ENCODE results near the gene KCNJ5. TPM values are rescaled to one million over a fixed set of nuclear protein-coding genes. Genes with fewer than 3 reads are reported as not detected.

Gene KCNJ5
- total RNA-seq, 1 experiment from 2014 or later, result 0.22 TPM

DNA sequence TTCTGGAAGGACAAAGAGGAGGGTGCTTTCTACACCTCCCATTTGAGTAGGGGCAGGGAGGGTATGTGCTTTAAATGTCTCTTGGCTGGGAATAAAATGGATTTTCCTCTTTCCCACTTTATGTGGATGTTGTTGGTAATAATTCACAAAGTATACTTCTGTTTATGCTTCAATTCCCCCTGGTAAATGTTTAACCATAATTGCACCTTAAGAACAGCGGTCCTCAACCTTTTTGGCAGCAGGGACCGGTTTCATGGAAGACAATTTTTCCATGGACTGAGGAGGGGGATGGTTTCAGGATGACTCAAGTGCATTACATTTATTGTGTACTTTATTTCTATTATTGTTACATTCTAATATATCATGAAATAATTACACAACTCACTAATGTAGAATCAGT lies 55.5 kb downstream of the KCNJ5 start:
- Mint-ChIP-seq H3K27me3 (ENCODE audit: low read depth) (peaks cover 13% of the 10 kb centered on the region), H3K27ac (no peak overlapping the region), H3K9me3 (no peaks in the 10 kb centered on the region), H3K4me1 (no peaks in the 10 kb centered on the region), H3K36me3 (no peaks in the 10 kb centered on the region), H3K4me3 (no peak overlapping the region)
- ChIA-PET POLR2A (no interaction called here), CTCF (no interaction called here)
- no peak for TF ChIP-seq SP1 (CRISPR knock-in tag; conservative IDR thresholded peaks at IDR 0.05)
- TF ChIP-seq, protein P1, sequence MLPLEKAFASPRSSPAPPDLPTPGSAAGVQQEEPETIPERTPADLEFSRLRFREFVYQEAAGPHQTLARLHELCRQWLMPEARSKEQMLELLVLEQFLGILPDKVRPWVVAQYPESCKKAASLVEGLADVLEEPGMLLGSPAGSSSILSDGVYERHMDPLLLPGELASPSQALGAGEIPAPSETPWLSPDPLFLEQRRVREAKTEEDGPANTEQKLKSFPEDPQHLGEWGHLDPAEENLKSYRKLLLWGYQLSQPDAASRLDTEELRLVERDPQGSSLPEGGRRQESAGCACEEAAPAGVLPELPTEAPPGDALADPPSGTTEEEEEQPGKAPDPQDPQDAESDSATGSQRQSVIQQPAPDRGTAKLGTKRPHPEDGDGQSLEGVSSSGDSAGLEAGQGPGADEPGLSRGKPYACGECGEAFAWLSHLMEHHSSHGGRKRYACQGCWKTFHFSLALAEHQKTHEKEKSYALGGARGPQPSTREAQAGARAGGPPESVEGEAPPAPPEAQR (CRISPR knock-in tag; IDR thresholded peaks at IDR 0.05), result no peak
- TF ChIP-seq JUN (CRISPR knock-in tag; IDR thresholded peaks at IDR 0.05), result no peak
- DNase-seq (ENCODE audit: low spot score) (no peak), ATAC-seq (no peak)

DNA sequence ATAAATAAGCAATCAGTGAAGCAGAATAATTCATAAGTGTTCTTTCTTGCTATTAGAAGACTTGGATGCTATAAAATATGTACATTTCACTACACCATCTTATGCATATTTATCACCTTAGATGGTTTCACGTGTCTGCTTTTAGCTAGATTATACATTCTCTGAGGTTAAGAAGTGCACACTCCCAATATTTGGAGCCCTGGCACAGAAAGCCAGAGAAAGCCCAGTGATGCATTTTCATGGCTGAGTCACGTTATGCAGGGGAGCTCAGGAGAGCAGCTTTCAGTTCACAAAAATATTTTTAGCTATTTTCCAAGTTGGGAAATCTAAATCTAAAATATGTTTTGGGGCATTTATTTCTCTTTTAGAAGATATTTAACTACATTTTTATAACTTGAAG lies 56.6 kb downstream of the KCNJ5 start:
- Mint-ChIP-seq H3K27me3 (ENCODE audit: low read depth) (peaks cover 13% of the 10 kb centered on the region), H3K9me3 (no peaks in the 10 kb centered on the region), H3K4me1 (no peaks in the 10 kb centered on the region), H3K4me3 (no peak overlapping the region), H3K36me3 (no peaks in the 10 kb centered on the region), H3K27ac (no peak overlapping the region)
- ChIA-PET CTCF (interaction anchor here (1.1 to 3.3 kb wide), 9 partner anchors 9 to 76 kb away, joined by 3 to 100 read pairs (median 10); no protein-coding TSS in a partner anchor), POLR2A (no interaction called here)
- no peak for DNase-seq (ENCODE audit: low spot score)
- TF ChIP-seq, protein P2, sequence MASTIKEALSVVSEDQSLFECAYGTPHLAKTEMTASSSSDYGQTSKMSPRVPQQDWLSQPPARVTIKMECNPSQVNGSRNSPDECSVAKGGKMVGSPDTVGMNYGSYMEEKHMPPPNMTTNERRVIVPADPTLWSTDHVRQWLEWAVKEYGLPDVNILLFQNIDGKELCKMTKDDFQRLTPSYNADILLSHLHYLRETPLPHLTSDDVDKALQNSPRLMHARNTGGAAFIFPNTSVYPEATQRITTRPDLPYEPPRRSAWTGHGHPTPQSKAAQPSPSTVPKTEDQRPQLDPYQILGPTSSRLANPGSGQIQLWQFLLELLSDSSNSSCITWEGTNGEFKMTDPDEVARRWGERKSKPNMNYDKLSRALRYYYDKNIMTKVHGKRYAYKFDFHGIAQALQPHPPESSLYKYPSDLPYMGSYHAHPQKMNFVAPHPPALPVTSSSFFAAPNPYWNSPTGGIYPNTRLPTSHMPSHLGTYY (CRISPR knock-in tag; IDR thresholded peaks at IDR 0.05), result no peak
- TF ChIP-seq ZNF317 (CRISPR knock-in tag; IDR thresholded peaks at IDR 0.05; ENCODE audit: borderline replicate concordance, low read depth) (no peak), IRF2 (CRISPR knock-in tag; IDR thresholded peaks at IDR 0.05; ENCODE audit: borderline replicate concordance, low read depth) (no peak), SOX15 (CRISPR knock-in tag; IDR thresholded peaks at IDR 0.05) (no peak), SP1 (CRISPR knock-in tag; conservative IDR thresholded peaks at IDR 0.05) (no peak)
- TF ChIP-seq, protein P3, sequence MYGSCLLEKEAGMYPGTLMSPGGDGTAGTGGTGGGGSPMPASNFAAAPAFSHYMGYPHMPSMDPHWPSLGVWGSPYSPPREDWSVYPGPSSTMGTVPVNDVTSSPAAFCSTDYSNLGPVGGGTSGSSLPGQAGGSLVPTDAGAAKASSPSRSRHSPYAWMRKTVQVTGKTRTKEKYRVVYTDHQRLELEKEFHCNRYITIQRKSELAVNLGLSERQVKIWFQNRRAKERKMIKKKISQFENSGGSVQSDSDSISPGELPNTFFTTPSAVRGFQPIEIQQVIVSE (CRISPR knock-in tag; IDR thresholded peaks at IDR 0.05; ENCODE audit: borderline replicate concordance), result no peak
- TF ChIP-seq, protein P4, sequence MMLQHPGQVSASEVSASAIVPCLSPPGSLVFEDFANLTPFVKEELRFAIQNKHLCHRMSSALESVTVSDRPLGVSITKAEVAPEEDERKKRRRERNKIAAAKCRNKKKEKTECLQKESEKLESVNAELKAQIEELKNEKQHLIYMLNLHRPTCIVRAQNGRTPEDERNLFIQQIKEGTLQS (CRISPR knock-in tag; conservative IDR thresholded peaks at IDR 0.05), result no peak
- no peak for ATAC-seq

DNA sequence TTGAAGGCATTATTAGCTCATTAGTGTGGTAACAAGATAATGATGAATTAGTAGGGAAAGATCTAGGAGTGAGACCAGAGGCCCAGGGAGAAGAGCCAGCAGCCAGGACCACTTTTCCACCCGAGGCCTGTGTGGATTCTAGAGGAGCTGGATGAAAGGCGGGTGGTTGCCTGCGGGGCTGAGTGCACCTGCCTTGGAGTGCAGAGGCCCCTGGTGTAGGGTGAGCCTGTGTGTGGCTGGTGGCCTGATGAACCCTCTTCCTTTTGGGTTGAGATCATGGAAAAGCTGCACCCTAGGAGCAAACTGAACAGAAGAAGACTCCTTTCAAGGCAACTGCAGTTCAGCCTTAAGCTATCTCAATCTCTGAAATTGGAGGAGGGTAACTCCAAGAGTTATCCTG lies 57.4 kb downstream of the KCNJ5 start:
- ATAC-seq (peak; percentile 87), DNase-seq (ENCODE audit: low spot score) (peak; percentile 52)
- H3K27me3 Mint-ChIP-seq (ENCODE audit: low read depth), result peaks cover 13% of the 10 kb centered on the region
- CTCF ChIA-PET, result interaction anchor here (0.6 to 3.3 kb wide), 19 partner anchors 8 to 776 kb away, joined by 3 to 100 read pairs (median 7); partner anchors contain the start of gene KCNJ5
- no peaks in the 10 kb centered on the region for H3K4me1 Mint-ChIP-seq
- no peak overlapping the region for H3K4me3 Mint-ChIP-seq
- TF ChIP-seq SMAD4 (CRISPR knock-in tag; IDR thresholded peaks at IDR 0.05) (no peak), EMX1 (CRISPR knock-in tag; IDR thresholded peaks at IDR 0.05) (no peak), KAT7 (CRISPR knock-in tag; IDR thresholded peaks at IDR 0.05; ENCODE audit: borderline replicate concordance) (no peak), ATF1 (CRISPR knock-in tag; IDR thresholded peaks at IDR 0.05) (no peak)
- H3K27ac Mint-ChIP-seq, result no peak overlapping the region
- no peaks in the 10 kb centered on the region for H3K9me3 Mint-ChIP-seq
- POLR2A ChIA-PET, result no interaction called here
- no peaks in the 10 kb centered on the region for H3K36me3 Mint-ChIP-seq

DNA sequence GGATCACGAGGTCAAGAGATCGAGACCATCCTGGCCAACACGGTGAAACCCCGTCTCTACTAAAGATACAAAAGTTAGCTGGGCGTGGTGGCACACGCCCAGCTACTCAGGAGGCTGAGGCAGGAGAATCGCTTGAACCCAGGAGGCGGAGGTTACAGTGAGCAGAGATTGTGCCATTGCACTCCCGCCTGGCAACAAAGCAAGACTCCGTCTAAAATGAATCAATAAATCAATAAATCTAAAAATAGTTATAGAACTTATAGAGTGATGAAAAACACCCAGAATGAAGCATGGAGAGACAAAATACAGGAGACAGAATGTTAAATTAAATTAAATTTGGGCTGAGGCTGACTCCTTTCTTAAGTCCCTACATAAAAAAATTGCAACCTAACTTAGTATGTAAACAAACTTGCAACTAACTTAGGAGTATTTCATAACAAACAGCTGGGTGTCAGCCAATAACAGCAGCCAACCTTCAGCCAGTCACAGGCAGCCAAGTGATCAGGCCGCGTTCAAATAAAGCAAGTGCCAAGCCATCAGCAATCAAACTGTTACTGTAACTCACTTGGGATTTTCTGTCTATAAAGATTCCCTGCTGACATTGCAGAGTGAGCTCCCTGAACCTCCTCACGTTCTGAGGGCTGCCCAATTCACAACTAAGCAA lies 58.8 kb downstream of the KCNJ5 start:
- CTCF ChIA-PET, result interaction anchor here (1.6 to 3.3 kb wide), 6 partner anchors 12 to 84 kb away, joined by 4 to 100 read pairs (median 23); partner anchors contain the start of gene KCNJ5
- POLR2A ChIA-PET, result no interaction called here
- H3K9me3 Mint-ChIP-seq, result no peaks in the 10 kb centered on the region
- TF ChIP-seq ZBTB21 (CRISPR knock-in tag; IDR thresholded peaks at IDR 0.05; ENCODE audit: borderline replicate concordance) (no peak), GRHL2 (CRISPR knock-in tag; IDR thresholded peaks at IDR 0.05; ENCODE audit: insufficient replicate concordance, severe bottlenecking) (no peak)
- H3K4me1 Mint-ChIP-seq, result no peaks in the 10 kb centered on the region
- no peak overlapping the region for H3K4me3 Mint-ChIP-seq
- peaks cover 16% of the 10 kb centered on the region for H3K27me3 Mint-ChIP-seq (ENCODE audit: low read depth)
- ATAC-seq (no peak), DNase-seq (ENCODE audit: low spot score) (no peak)
- no peaks in the 10 kb centered on the region for H3K36me3 Mint-ChIP-seq
- H3K27ac Mint-ChIP-seq, result no peak overlapping the region

Data from WTC11 (cell line).